ENCODE data around the gene CSTB.

- TF ChIP-seq, protein P1, sequence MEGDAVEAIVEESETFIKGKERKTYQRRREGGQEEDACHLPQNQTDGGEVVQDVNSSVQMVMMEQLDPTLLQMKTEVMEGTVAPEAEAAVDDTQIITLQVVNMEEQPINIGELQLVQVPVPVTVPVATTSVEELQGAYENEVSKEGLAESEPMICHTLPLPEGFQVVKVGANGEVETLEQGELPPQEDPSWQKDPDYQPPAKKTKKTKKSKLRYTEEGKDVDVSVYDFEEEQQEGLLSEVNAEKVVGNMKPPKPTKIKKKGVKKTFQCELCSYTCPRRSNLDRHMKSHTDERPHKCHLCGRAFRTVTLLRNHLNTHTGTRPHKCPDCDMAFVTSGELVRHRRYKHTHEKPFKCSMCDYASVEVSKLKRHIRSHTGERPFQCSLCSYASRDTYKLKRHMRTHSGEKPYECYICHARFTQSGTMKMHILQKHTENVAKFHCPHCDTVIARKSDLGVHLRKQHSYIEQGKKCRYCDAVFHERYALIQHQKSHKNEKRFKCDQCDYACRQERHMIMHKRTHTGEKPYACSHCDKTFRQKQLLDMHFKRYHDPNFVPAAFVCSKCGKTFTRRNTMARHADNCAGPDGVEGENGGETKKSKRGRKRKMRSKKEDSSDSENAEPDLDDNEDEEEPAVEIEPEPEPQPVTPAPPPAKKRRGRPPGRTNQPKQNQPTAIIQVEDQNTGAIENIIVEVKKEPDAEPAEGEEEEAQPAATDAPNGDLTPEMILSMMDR (conservative IDR thresholded peaks at IDR 0.05), result no peak
- TF ChIP-seq EZH2 (IDR thresholded peaks at IDR 0.05; ENCODE audit: low read depth), result no peak
Observed at GRCh38 chr21:43751955-43752591, 24.0 kb downstream of the CSTB start.
